Suprapubic skin (tissue), 4 donors: ENCODE data around the gene SIRPA. TPM values are rescaled to one million over a fixed set of nuclear protein-coding genes. Genes with fewer than 3 reads are reported as not detected.

ENCODE experiments used
- DNase-seq, 2 donors: peaks; one replicate each; pipeline ENCODE4 v3.0.0-alpha.2; 2019; ENCODE audit warnings: low spot score in 2 of 2
- H3K27ac ChIP-seq: fragments of 200-600 bp; sonication (generic); one replicate; pipeline ENCODE4 v1.5.1; 2019
- H3K27me3 ChIP-seq: fragments of 200-600 bp; sonication (generic); one replicate; pipeline ENCODE4 v1.5.1; 2019
- H3K36me3 ChIP-seq: fragments of 200-600 bp; sonication (generic); one replicate; pipeline ENCODE4 v1.5.1; 2019
- H3K4me1 ChIP-seq: fragments of 200-600 bp; sonication (generic); one replicate; pipeline ENCODE4 v1.5.1; 2019
- H3K4me3 ChIP-seq: fragments of 200-600 bp; sonication (generic); one replicate; pipeline ENCODE4 v1.5.1; 2019; ENCODE audit warnings: mild to moderate bottlenecking
- H3K9me3 ChIP-seq: fragments of 200-600 bp; sonication (generic); one replicate; pipeline ENCODE4 v1.5.1; 2019
- EP300 ChIP-seq: sonication (generic); formaldehyde crosslinking; IDR thresholded peaks from one replicate; pipeline ENCODE4 v1.6.1; 2017; ENCODE audit warnings: antibody characterized with exemption
- POLR2A ChIP-seq, 2 donors: fragments of 450-650 bp; IDR thresholded peaks; one replicate each; pipeline ENCODE4 v1.6.1; 2017; ENCODE audit warnings: antibody characterized with exemption in 2 of 2, mild to moderate bottlenecking in 2 of 2, moderate library complexity in 2 of 2
- POLR2AphosphoS5 ChIP-seq, 3 donors: sonication (generic); formaldehyde crosslinking; IDR thresholded peaks; one replicate each; pipeline ENCODE4 v1.6.1; 2017; ENCODE audit warnings: antibody characterized with exemption in 3 of 3
- WGBS: methylation state at CpG from one replicate; pipeline ENCODE4 v1.1.5; 2018; 5-methylcytosine and 5-hydroxymethylcytosine counted together
- total RNA-seq, 4 donors: library from RNA; depleted of rRNA; stranded (reverse); fragments of >200 nt; gene quantifications; one replicate each; pipeline ENCODE4 v1.1.0, GENCODE V29; 2016
- TF ChIP-seq, protein P1 (sequence below), 2 donors: fragments of 200-600 bp in 1 of 2; fragments of 450-650 bp in 1 of 2; sonication (generic) in 1 of 2; IDR thresholded peaks; one replicate each; pipeline ENCODE4 v1.5.1; 2016 to 2019; ENCODE audit warnings: antibody characterized with exemption in 2 of 2, mild to moderate bottlenecking in 1 of 2, moderate library complexity in 1 of 2

SIRPA gene
- total RNA-seq, 4 donors from 2014 or later, result 30.3 to 53.3 (median 47.3) TPM

DNA sequence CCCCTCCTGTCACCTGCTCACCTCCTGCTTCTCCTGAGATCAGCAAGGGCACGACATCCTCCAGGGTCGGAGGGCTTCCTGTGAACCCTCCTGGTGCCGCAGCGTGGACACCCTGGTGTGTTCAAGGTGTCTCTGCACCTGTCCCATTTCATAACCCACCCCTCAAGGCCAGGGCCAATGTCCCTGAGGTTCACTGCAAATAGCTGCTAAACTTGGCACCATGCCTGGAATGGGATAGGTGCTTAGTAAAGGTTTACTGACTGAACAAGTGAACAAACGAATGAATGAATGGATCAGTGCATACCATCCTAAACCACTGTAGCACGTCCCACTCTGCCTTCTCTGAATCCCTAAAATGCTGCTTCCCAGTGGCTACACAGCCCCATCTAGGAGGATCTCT lies 35.0 kb downstream of the SIRPA start:
- Histone ChIP-seq H3K27ac (no peak overlapping the region), H3K9me3 (no peaks in the 10 kb centered on the region), H3K27me3 (no peaks in the 10 kb centered on the region), H3K4me3 (no peak overlapping the region), H3K4me1 (peaks cover 32% of the 10 kb centered on the region), H3K36me3 (peaks cover 26% of the 10 kb centered on the region)
- no peak for DNase-seq
- TF ChIP-seq POLR2AphosphoS5 (IDR thresholded peaks at IDR 0.05) (no peak), POLR2A (IDR thresholded peaks at IDR 0.05) (no peak), EP300 (no peak)
- TF ChIP-seq, protein P1, sequence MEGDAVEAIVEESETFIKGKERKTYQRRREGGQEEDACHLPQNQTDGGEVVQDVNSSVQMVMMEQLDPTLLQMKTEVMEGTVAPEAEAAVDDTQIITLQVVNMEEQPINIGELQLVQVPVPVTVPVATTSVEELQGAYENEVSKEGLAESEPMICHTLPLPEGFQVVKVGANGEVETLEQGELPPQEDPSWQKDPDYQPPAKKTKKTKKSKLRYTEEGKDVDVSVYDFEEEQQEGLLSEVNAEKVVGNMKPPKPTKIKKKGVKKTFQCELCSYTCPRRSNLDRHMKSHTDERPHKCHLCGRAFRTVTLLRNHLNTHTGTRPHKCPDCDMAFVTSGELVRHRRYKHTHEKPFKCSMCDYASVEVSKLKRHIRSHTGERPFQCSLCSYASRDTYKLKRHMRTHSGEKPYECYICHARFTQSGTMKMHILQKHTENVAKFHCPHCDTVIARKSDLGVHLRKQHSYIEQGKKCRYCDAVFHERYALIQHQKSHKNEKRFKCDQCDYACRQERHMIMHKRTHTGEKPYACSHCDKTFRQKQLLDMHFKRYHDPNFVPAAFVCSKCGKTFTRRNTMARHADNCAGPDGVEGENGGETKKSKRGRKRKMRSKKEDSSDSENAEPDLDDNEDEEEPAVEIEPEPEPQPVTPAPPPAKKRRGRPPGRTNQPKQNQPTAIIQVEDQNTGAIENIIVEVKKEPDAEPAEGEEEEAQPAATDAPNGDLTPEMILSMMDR (IDR thresholded peaks at IDR 0.05), result no peak
- 95% methylated on average over 5 of the region's 6 CpGs for WGBS

DNA sequence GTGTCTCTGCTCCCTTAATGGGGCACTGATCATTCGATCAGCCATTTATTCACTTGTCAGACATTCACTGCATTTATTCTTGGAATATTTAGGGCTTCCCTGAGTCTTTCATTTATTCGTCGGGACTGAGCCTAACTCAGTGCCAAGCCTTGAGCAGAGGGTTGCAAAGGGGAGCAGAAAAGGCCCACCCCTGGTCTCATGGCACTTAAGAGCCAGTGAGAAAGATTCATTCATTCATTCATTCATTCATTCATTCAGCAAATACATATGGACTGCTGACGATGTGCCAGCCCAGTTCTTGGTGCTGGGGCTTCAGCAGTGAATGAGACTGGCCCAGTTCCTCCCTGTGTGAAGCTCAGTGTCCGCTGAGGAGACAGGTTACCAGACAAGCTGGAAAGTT lies 36.6 kb downstream of the SIRPA start:
- Histone ChIP-seq H3K4me3 (no peak overlapping the region), H3K27ac (no peak overlapping the region), H3K36me3 (peaks cover 31% of the 10 kb centered on the region), H3K9me3 (no peaks in the 10 kb centered on the region), H3K27me3 (no peaks in the 10 kb centered on the region), H3K4me1 (peaks cover 37% of the 10 kb centered on the region)
- WGBS, result 95% methylated on average over 5 of the region's 5 CpGs
- DNase-seq, result no peak
- TF ChIP-seq POLR2AphosphoS5 (IDR thresholded peaks at IDR 0.05) (no peak), POLR2A (IDR thresholded peaks at IDR 0.05) (no peak), EP300 (no peak)
- TF ChIP-seq, protein P1 (IDR thresholded peaks at IDR 0.05), result no peak

DNA sequence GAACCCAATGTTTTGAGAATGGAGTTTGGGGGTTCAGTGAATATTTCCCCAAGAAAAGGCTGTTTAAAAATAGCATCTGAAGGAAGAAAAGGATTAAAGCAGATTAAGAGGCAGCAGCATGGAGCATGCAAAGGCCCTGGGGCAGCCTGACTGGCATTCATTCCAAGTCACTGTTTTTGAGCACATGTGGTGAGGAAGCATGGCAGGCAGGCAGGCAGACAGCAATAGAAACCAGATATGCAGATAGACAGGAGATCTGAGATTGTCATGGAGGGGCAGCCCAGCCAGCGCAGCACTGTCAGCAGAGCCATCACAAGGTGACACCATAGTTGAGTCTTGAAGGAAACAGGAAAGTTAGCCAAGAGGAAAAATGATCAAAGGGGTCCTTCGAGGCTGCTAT lies 37.8 kb downstream of the SIRPA start:
- no peaks in the 10 kb centered on the region for H3K27me3 ChIP-seq
- H3K4me3 ChIP-seq, result no peak overlapping the region
- no peaks in the 10 kb centered on the region for H3K9me3 ChIP-seq
- 51% methylated on average over 2 of the region's 2 CpGs for WGBS
- H3K36me3 ChIP-seq, result peaks cover 36% of the 10 kb centered on the region
- no peak for DNase-seq
- H3K4me1 ChIP-seq, result peaks cover 37% of the 10 kb centered on the region
- no peak overlapping the region for H3K27ac ChIP-seq
- TF ChIP-seq POLR2A (IDR thresholded peaks at IDR 0.05) (no peak), POLR2AphosphoS5 (IDR thresholded peaks at IDR 0.05) (no peak), EP300 (no peak)
- TF ChIP-seq, protein P1 (IDR thresholded peaks at IDR 0.05), result no peak

- Histone ChIP-seq H3K27ac (peak overlapping the region; percentile 65), H3K9me3 (no peaks in the 10 kb centered on the region), H3K4me3 (no peak overlapping the region), H3K4me1 (peaks cover 39% of the 10 kb centered on the region), H3K36me3 (peaks cover 34% of the 10 kb centered on the region), H3K27me3 (no peaks in the 10 kb centered on the region)
- TF ChIP-seq POLR2AphosphoS5 (IDR thresholded peaks at IDR 0.05) (peak in 1 of 3 donors; percentile 72), EP300 (no peak), POLR2A (IDR thresholded peaks at IDR 0.05) (no peak)
- TF ChIP-seq, protein P1 (IDR thresholded peaks at IDR 0.05), result no peak
- DNase-seq, result peak; percentile 87 to 88
- 23% methylated on average over 9 of the region's 9 CpGs for WGBS
Measured at GRCh38 chr20:1933465-1933870, 38.3 kb downstream of the SIRPA start.

- no peak for DNase-seq
- Histone ChIP-seq H3K36me3 (peaks cover 38% of the 10 kb centered on the region), H3K4me1 (peaks cover 42% of the 10 kb centered on the region), H3K27me3 (no peaks in the 10 kb centered on the region), H3K4me3 (no peak overlapping the region), H3K27ac (peak overlapping the region; percentile 65), H3K9me3 (no peaks in the 10 kb centered on the region)
- TF ChIP-seq POLR2A (IDR thresholded peaks at IDR 0.05) (no peak), POLR2AphosphoS5 (IDR thresholded peaks at IDR 0.05) (peak in 1 of 3 donors; percentile 42)
- WGBS, result 29% methylated on average over 1 of the region's 1 CpG
Measured at GRCh38 chr20:1934156-1934555, 38.9 kb downstream of the SIRPA start.
